HTR-8/SVneo (cell line): Measurements from ENCODE around the gene TSPEAR.

Source experiments
- DNase-seq: peaks from one replicate; pipeline ENCODE4 v3.0.0; 2011; ENCODE audit warnings: low spot score, mixed read lengths; ENCODE audit not compliant: insufficient read length
- FAIRE-seq: peaks from 2 replicates; lab custom pipeline; 2011; peaks lifted over from hg19 to GRCh38; lab: Jason Lieb, UNC

TSPEAR gene

GRCh38 chr21:44742418-44743153 lies 31.2 kb upstream of the TSPEAR start:
- no peak for DNase-seq
- no peak for FAIRE-seq

DNA sequence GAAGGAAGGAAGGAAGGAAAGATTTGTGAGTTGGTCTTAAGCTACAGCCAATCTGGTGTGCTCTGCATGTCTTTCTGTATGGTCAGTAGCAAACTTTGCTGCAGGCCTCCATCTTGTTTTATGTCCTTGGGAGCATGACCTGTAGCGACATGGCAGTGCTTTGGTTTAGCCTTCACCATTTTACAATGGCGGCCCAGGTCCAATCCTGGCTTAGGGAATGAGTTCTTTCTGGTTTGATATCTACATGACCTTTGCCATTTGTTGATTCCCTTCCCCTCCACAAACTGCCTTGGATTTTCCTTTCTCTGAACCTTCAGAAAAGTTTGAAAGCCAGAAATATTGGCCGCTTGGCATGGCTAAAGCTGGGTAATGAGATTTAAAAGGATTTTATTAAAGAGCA lies 30.5 kb upstream of the TSPEAR start:
- FAIRE-seq = no peak
- DNase-seq = no peak

DNA sequence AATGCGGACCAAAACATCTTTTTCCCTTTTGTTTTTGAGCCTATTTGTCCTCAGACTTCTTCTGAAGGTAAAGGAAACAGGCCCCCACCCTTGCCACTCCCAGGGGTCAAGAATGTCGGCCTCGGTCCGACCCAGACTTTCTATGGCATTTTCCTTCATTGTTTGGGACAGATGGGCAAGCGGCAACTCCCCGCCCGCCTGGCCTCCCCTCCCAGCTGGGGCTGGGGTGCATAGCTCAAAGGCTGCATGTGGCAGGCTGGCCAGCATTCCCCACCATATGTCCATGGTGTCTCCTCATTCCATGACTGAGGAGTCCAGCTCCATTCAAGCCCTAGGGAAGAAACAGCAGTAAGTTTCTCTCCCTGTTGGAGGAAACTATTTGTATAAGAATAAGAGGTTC lies 29.4 kb upstream of the TSPEAR start:
- DNase-seq = no peak
- FAIRE-seq = no peak

- FAIRE-seq (no peak), DNase-seq (no peak)
These were observed 27.9 kb upstream of the TSPEAR start for GRCh38 chr21:44739316-44739715.

- DNase-seq = no peak
- no peak for FAIRE-seq
These were observed 27.2 kb upstream of the TSPEAR start for GRCh38 chr21:44738621-44739020.

- DNase-seq (no peak), FAIRE-seq (no peak)
These were observed 26.5 kb upstream of the TSPEAR start for GRCh38 chr21:44737706-44738354.

- no peak for DNase-seq
- FAIRE-seq = peak; percentile 4
These were observed 25.1 kb upstream of the TSPEAR start for GRCh38 chr21:44736291-44737004.

DNA sequence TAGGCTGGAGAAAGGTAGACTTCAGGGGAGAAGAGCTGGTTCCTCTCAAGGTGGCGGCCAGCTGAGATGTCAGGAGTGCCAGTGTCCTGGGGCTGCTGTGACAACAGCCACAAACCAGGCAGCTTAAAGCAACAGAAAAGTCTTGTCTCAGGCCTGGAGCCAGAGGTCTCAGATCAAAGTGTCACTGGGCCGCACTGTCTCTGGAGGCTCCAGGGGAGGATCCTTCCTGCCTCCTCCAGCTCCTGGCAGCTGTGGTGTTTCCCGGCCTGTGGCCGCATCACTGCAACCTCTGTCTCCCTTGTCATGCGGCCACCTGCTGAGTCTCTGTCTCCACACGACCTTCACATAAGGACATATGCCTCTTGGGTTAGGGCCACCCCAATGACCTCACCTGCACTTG lies 24.4 kb upstream of the TSPEAR start:
- FAIRE-seq (no peak), DNase-seq (no peak)

GRCh38 chr21:44734841-44735240 lies 23.5 kb upstream of the TSPEAR start:
- DNase-seq (no peak), FAIRE-seq (no peak)

- FAIRE-seq = no peak
- DNase-seq = no peak
These were observed 22.8 kb upstream of the TSPEAR start for GRCh38 chr21:44734026-44734745.

GRCh38 chr21:44732956-44733355 lies 21.6 kb upstream of the TSPEAR start:
- FAIRE-seq = no peak
- no peak for DNase-seq

- FAIRE-seq = no peak
- DNase-seq = no peak
These were observed 20.9 kb upstream of the TSPEAR start for GRCh38 chr21:44732263-44732662.

DNA sequence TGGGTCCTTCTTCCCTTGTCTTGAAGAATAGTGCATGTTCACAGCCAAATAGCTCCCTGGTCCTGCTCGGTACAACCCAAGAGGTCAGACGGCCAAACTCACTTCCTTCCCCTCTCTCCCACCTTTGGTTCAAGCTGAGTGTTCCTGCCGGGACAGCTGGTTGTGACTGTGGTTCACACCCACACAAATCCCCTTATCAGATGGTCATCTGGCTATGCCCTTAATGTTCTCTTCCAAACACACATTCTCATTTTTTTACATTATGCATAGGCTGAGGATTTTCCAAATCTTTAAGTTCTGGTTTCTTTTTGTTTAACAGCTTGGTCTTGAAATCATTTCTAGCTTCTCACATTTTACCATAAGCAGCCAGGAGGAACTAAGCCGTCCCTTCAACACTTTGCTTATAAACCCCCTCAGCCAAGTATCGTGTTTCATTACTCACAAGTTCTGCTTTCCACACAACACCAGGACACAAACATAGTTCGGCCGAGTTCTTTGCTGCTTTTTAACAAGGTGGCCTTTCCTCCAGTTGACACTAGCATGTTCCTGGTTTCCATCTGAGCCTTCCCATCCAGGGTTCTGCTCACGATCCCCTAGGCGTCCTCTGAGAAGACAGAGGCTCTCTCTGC lies 19.7 kb upstream of the TSPEAR start:
- FAIRE-seq (no peak), DNase-seq (no peak)

- DNase-seq (no peak), FAIRE-seq (no peak)
These were observed 18.6 kb upstream of the TSPEAR start for GRCh38 chr21:44730028-44730395.

- DNase-seq = no peak
- FAIRE-seq = no peak
These were observed 18.1 kb upstream of the TSPEAR start for GRCh38 chr21:44729336-44730027.

GRCh38 chr21:44728716-44729115 lies 17.3 kb upstream of the TSPEAR start:
- DNase-seq (no peak), FAIRE-seq (no peak)

- no peak for FAIRE-seq
- no peak for DNase-seq
These were observed 16.4 kb upstream of the TSPEAR start for GRCh38 chr21:44727757-44728156.

GRCh38 chr21:44727321-44727720 lies 15.9 kb upstream of the TSPEAR start:
- no peak for FAIRE-seq
- DNase-seq = no peak

DNA sequence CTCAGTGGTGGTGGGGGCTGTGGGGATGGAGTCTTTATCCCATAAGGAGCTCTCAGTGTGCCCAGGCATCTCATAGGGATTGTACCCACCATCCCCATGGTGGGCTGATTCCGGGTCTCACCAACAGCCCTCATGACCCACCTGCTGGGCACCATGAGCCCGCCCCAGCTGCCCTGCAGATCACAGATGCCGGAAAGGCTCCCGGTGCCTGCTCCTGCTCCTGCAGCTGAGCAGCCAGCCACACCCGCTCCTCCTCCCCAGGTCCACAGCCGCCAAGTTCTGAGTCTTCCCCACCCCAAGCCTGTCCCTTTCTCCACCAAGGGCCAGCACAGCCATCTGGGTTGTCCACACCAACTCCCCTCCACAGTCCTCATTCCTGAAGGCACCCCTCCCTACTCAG lies 15.5 kb upstream of the TSPEAR start:
- DNase-seq (no peak), FAIRE-seq (no peak)

DNA sequence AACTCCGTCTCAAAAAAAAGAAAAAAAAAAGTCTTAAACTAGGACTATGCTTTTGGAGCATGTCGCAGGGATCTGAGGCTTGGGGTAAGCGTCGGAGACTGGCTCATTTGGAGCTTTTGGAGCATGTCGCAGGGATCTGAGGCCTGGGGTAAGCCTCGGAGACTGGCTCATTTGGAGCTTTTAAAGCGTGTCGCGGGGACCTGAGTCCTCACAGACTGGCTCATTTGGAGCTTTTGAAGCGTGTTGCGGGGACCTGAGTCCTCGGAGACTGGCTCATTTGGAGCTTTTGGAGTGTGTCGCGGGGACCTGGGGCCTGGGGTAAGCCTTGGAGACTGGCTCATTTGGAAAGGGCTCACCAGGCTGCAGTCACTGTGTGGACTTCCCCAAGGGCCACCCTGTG lies 13.6 kb upstream of the TSPEAR start:
- no peak for FAIRE-seq

More for the DNA sequence above, 13.6 kb upstream of the TSPEAR start:
- DNase-seq = no peak
